ENCODE measurements around the gene TM9SF2. TPM values are rescaled to one million over a fixed set of nuclear protein-coding genes. Genes with fewer than 3 reads are reported as not detected.
A peak's percentile ranks its signal among the peaks of the same experiment; 100 is the strongest.

TM9SF2 gene
- total RNA-seq, 1 experiment from 2014 or later, result 166 TPM

DNA sequence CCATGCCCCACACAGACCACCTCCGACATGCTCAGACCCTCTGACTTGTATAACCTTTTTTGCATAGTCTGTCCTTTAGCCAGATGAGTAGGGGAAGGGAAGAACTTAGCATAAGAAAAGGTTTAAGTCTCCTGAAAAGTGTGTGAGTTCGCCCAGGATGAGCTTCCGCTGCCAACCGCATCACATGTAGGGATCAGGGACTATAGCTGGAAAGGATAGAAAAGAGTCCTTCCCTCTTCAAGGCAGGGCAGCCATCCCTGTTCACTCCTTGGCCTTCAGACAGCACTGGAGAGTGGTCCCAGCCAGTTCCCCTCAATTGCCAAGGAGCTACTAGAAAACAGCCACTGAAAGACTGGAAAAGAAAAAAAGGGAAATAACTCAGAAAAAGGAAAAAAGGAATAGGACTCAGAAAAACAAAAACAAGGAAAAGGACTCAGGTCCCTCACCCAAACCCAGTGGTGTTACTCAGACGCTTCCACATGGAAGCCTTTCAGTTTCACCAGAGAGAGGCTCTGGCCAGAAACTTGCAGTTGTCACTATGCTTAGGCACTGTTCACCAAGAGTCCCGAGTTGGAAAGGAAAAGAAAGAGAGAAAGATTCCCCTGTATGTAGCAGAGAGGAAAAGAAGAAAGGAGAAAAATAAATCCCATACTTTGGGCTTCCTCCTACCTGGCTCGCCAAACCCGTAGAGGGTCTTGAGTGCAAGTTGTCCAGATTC, 5.6 kb upstream of the TM9SF2 start:
- DNase-seq (ENCODE audit: low read depth), result peak; percentile 27

GRCh38 chr13:99496184-99497142, 4.8 kb upstream of the TM9SF2 start:
- peak; percentile 94 for DNase-seq (ENCODE audit: low read depth)

- peak; percentile 94 for DNase-seq (ENCODE audit: low read depth)
These were observed 2.8 kb upstream of the TM9SF2 start for GRCh38 chr13:99498171-99499161.

DNA sequence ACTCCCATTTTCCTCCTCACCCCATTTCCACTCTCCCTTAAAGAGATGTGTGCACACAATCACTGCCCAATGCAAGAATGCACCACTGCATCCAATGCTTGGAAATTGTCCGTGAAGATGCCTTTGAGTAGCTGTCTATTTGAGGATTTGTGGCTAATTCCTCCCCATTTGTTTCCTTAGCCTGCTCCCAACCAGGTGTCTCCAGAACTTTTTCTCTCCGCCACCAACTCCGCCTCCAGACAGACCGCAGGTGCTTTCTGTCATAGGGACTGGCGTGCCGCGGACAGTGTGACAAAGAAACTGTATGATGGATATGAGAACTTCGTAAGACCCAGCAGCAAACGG, 461 bp upstream of the TM9SF2 start:
- no peak for DNase-seq (ENCODE audit: low read depth)

DNA sequence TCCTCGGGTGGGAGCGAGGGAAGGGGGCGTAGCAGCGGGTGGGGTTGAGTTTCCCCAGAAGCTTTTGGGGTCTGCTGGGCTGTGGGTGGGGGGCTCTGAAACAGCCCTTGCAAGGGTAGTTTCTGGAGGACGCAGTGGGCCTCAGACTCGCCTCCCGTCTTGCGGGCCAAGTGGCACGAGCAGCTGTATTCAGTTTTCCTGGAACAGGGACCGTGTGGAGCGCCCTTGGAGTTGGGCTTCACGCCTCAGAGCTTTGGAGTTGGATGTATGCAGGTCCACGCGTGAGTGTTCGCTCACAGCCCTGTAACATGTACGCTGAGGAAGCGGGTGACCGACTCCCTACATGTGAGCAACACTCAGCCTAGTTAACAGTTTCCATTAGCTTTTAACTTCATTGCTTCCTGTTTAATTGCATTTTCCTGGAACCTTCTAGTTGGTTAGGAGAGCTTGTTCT, 603 bp downstream of the TM9SF2 start:
- peak; percentile 10 for DNase-seq (ENCODE audit: low read depth)

GRCh38 chr13:99505814-99506269, 4.6 kb downstream of the TM9SF2 start:
- no peak for DNase-seq (ENCODE audit: low read depth)

DNA sequence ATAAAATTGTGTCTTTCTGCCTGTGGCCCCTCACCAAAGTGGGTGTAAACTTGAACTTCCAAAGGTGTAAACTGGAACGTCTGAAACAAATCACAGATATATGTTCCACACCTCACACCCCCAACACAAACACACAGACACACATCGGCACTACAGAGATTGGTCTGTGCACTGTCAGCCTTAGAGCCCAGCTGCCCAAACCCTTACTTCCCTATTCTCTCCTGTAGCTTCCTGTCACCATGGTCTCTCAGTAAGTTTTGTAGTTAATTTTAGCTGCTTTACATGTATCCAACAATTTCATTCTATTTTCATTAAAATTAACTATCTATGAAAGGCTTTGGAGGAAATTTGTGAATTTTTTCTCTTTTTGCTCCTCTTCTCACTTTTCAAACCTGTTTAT, 5.4 kb downstream of the TM9SF2 start:
- DNase-seq (ENCODE audit: low read depth), result no peak

- no peak for DNase-seq (ENCODE audit: low read depth)
These were observed 5.8 kb downstream of the TM9SF2 start for GRCh38 chr13:99507054-99507453.

GRCh38 chr13:99507551-99507950, 6.3 kb downstream of the TM9SF2 start:
- DNase-seq (ENCODE audit: low read depth), result no peak

DNA sequence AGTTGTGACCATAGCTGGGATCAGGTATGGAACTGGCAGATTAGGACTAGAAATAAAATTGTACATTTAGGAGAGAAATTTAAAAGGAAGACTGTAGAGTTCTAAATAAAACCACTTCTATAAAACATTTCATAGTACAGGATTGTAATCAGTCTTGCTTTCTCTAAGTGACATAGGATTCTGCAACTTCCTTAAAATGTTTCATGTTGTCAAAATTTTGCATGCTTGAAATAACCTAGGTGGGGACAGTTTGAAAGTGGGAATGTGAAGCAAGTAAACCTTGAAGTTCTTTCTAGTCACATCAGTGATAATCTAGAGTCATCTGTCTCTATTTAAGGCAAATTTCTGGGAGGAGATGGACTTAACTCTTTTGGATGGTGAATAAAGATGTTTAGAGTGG, 6.7 kb downstream of the TM9SF2 start:
- DNase-seq (ENCODE audit: low read depth), result no peak

DNA sequence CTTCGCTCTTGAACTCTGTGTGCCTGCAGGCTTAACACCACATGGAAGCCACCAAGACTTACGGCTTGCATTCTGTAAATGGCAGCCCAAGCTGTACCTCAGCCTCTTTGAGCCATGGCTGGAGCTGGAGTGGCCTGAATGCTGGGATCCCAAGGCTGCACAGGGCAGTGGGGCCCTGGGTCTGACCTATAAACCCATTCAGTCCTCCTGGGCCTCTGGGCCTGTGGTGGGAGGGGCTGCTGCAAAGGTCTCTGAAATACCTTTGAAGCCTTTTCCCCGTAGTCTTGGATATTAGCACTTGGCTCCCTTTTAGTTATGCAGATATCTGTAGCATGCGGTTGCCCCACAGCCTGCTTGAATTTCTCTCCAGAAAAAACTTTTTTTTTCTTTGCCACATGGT, 8.2 kb downstream of the TM9SF2 start:
- DNase-seq (ENCODE audit: low read depth), result no peak

GRCh38 chr13:99514801-99515200, 13.5 kb downstream of the TM9SF2 start:
- DNase-seq (ENCODE audit: low read depth), result no peak

GRCh38 chr13:99516153-99516929, 15.1 kb downstream of the TM9SF2 start:
- no peak for DNase-seq (ENCODE audit: low read depth)

GRCh38 chr13:99517577-99517976, 16.3 kb downstream of the TM9SF2 start:
- no peak for DNase-seq (ENCODE audit: low read depth)

DNA sequence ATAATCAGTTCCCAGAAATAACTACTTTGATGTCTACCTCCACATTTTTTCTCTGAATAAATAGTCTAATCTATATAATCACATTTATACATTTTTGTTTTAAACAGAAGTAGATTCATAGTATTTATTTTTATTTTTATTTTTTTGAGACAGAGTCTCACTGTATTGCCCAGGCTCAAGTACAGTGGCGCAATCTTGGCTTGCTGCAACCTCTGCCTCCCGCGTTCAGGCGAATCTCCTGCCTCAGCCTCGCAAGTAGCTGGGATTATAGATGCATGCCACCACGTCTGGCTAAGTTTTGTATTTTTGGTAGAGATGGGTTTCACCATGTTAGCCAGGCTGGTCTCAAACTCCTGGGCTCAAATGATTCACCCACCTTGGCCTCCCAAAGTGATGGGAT, 16.7 kb downstream of the TM9SF2 start:
- no peak for DNase-seq (ENCODE audit: low read depth)

GRCh38 chr13:99522298-99522697, 21.0 kb downstream of the TM9SF2 start:
- no peak for DNase-seq (ENCODE audit: low read depth)

- DNase-seq (ENCODE audit: low read depth), result no peak
These were observed 22.6 kb downstream of the TM9SF2 start for GRCh38 chr13:99523838-99524237.

DNA sequence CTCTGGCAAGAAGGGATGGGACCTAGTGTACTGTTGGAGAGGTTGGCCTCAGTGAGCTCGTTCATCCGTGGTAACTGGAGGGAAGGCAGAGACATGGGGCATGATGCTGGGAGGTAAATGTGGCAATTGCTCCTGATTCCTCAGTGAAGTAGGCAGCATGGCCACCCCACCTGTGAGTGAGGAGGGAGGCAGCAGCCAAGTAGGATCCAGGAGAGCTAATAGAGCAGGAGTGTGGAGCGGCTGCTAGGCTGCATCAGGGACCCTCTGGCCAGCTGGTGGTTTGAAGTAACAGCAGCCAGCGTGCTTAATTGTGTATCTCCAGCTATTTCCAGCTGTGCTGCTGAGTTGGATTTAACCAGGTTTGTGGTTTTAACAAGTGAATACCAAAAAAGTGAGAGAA, 24.7 kb downstream of the TM9SF2 start:
- DNase-seq (ENCODE audit: low read depth), result no peak

DNA sequence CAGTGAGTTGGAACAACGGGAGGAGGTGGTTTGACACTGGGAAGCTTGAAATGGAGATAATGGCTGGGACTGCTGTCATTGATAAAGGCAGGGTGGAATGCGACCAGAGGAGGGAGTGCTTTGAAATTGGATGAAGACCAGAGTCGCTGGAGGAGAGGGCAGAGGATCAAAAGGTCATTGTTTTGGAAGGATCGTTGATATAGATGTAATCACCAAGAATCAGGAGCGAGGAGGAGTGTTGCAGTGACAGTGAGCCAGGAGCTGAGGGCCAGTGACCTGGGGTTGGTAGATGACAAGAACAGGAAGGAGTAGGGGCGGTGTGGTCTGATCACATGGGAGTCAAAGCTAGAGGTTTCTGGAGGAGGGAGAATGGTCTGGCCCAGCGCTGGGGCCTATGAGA, 25.3 kb downstream of the TM9SF2 start:
- DNase-seq (ENCODE audit: low read depth), result no peak

- no peak for DNase-seq (ENCODE audit: low read depth)
These were observed 26.0 kb downstream of the TM9SF2 start for GRCh38 chr13:99527301-99527700.

- DNase-seq (ENCODE audit: low read depth), result no peak
These were observed 27.3 kb downstream of the TM9SF2 start for GRCh38 chr13:99528547-99528946.

Measured in RPMI7951 (cell line).